Type B pancreatic cell (in vitro differentiated cells): Measurements from ENCODE around the gene TNFAIP1. TPM values are rescaled to one million over a fixed set of nuclear protein-coding genes. Genes with fewer than 3 reads are reported as not detected.

Experiments
- DNase-seq: peaks from one replicate; pipeline ENCODE4 v3.0.0; 2021; ENCODE audit warnings: mixed read lengths; ENCODE audit not compliant: unreplicated experiment; ENCODE audit errors: extremely low spot score
- H3K27ac Mint-ChIP-seq: 2 replicates; pipeline ENCODE4 v1.8.0; 2021; ENCODE audit warnings: mild to moderate bottlenecking, mixed read lengths
- H3K27me3 Mint-ChIP-seq: 2 replicates; pipeline ENCODE4 v1.8.0; 2021; ENCODE audit warnings: mixed read lengths
- H3K36me3 Mint-ChIP-seq: 2 replicates; pipeline ENCODE4 v1.8.0; 2021; ENCODE audit warnings: mixed read lengths
- H3K4me1 Mint-ChIP-seq: one replicate; pipeline ENCODE4 v1.8.0; 2021; ENCODE audit warnings: mixed read lengths; ENCODE audit not compliant: unreplicated experiment
- H3K4me3 Mint-ChIP-seq: 2 replicates; pipeline ENCODE4 v1.8.0; 2021; ENCODE audit warnings: mild to moderate bottlenecking, mixed read lengths
- H3K9me3 Mint-ChIP-seq: 2 replicates; pipeline ENCODE4 v1.8.0; 2021; ENCODE audit warnings: mixed read lengths
- CTCF ChIP-seq: fragments of 200-600 bp; sonication (generic); conservative IDR thresholded peaks from 2 replicates; pipeline ENCODE4 v1.5.0; 2021; ENCODE audit warnings: antibody characterized with exemption, mild to moderate bottlenecking
- total RNA-seq: library from RNA; stranded (reverse); gene quantifications from 2 replicates; pipeline ENCODE4 v1.2.1, GENCODE V29; 2021; ENCODE audit warnings: low replicate concordance

Gene TNFAIP1
- total RNA-seq, 1 donor from 2014 or later: 37.8 TPM

DNA sequence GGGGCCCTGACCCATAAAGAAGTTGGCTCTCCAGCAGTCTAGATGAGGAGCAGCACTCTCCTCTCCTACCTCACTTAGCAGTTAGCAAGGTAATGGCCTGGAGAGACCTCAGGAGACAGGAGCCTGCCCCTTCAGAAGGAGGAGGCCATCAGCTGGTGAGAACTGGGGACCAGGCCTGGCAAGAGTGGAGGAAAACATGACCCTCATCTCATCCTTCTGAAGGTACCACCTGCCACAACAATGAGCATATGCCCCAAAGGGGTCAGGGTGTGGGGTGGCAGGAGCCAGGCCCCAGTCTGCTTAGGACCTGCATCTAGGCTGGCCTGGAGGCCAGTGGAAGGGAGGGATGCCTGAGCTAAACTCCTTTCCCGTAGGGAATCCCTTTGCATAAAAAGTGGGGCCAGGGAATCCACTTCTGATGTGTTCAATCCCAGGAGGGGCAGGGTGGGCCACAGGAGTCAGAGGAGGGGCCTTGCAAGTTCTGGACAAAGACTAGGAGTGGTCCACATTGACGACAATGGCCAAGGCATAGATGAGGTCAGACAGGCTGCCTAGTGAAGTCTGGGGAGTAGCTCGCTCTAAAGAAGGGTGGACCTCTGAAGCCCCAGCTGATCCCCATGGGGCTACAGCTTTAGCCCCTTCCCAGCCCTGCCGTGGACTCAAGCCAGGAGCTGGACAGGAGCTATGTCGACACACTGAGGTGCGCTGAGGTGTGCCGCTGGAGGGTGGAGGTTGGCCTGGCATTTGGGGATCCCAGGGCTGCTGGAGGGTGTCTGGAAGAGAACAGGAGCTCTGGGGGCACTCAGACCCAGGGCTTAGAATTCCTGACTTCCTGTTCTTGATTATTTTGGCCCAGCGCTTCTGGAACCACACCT lies 28.5 kb downstream of the TNFAIP1 start:
- no peaks in the 10 kb centered on the region for H3K27me3 Mint-ChIP-seq
- no peak for DNase-seq
- no peak overlapping the region for H3K4me3 Mint-ChIP-seq
- H3K9me3 Mint-ChIP-seq: no peaks in the 10 kb centered on the region
- H3K4me1 Mint-ChIP-seq: no peaks in the 10 kb centered on the region
- H3K27ac Mint-ChIP-seq: no peak overlapping the region
- peaks cover 5% of the 10 kb centered on the region for H3K36me3 Mint-ChIP-seq
- TF ChIP-seq CTCF: no peak

DNA sequence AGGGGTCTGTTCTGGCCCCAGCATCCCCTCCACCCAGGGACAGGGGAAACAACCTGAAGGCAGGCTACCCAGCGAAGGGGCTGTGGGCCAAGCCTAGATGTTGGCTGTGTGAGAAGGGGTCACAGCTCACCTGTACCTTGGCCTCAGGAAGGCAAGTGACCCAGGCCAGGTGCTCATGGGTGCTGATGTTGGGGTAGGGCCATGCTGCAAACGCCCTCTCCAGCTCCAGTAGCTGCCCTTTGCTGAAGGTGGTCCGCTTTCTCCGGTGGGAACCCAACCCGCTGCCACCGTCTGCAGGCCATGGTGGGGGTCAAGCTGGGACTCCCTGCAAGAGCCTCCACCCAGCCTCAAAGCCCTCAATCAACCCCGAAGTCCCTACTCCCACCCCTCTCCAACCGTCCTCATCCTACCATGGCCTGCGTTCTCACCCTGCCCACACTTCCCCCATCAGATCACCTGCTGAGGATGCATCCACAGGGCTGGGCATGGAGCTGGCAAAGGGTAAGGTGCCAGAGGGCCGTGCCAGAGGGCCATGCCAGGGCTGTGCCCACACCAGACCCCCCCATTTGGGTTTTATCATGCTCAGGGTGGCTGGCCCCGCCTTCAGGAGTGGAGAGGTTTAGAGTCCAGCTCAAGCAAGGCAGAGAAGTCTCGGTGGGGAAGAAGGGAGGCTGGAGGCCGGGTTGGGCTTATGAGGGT lies 29.3 kb downstream of the TNFAIP1 start, which contains the start of gene SEBOX:
Gene SEBOX, minus strand, starts transcription at position 535 of the 699 bp plus-strand sequence. Its CDS starts 48 bp downstream, at position 487.
- H3K27ac Mint-ChIP-seq: no peak within 1 kb of the TSS
- H3K27me3 Mint-ChIP-seq: no peaks in the 10 kb centered on the region
- no peak for DNase-seq
- no peak within 1 kb of the TSS for H3K4me3 Mint-ChIP-seq
- peaks cover 5% of the 10 kb centered on the region for H3K36me3 Mint-ChIP-seq
- TF ChIP-seq CTCF: no peak
- H3K9me3 Mint-ChIP-seq: no peaks in the 10 kb centered on the region
- H3K4me1 Mint-ChIP-seq: peaks cover 2% of the 10 kb centered on the region

- Mint-ChIP-seq H3K9me3 (no peaks in the 10 kb centered on the region), H3K4me3 (no peak overlapping the region), H3K27ac (no peak overlapping the region), H3K36me3 (peaks cover 2% of the 10 kb centered on the region), H3K27me3 (no peaks in the 10 kb centered on the region), H3K4me1 (peaks cover 9% of the 10 kb centered on the region)
- no peak for TF ChIP-seq CTCF
- no peak for DNase-seq
Measured at GRCh38 chr17:28365487-28365886, 29.9 kb downstream of the TNFAIP1 start.

DNA sequence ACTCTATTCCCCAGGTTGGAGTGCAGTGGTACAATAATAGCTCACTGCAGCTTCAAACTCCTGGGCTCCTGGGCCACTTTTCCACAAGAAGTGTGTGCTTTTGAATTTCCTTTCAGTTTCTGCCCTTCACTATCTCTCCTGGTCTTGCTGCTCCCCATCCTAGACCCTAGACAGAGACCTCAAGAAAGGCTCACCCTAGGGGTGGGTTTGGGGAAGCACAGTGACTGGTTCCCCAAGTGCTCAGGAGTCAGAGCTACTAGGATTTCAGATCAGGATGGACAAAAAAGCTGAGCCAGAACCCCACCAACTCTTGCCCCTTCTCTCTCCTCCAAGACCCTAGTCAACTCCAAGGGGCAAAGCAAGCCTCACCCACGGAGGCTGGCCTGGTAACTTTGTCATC lies 31.0 kb downstream of the TNFAIP1 start:
- H3K27me3 Mint-ChIP-seq: peaks cover 4% of the 10 kb centered on the region
- H3K4me3 Mint-ChIP-seq: no peak overlapping the region
- no peaks in the 10 kb centered on the region for H3K9me3 Mint-ChIP-seq
- DNase-seq: no peak
- TF ChIP-seq CTCF: peak; percentile 14
- H3K27ac Mint-ChIP-seq: no peak overlapping the region
- no peaks in the 10 kb centered on the region for H3K36me3 Mint-ChIP-seq
- peaks cover 17% of the 10 kb centered on the region for H3K4me1 Mint-ChIP-seq

DNA sequence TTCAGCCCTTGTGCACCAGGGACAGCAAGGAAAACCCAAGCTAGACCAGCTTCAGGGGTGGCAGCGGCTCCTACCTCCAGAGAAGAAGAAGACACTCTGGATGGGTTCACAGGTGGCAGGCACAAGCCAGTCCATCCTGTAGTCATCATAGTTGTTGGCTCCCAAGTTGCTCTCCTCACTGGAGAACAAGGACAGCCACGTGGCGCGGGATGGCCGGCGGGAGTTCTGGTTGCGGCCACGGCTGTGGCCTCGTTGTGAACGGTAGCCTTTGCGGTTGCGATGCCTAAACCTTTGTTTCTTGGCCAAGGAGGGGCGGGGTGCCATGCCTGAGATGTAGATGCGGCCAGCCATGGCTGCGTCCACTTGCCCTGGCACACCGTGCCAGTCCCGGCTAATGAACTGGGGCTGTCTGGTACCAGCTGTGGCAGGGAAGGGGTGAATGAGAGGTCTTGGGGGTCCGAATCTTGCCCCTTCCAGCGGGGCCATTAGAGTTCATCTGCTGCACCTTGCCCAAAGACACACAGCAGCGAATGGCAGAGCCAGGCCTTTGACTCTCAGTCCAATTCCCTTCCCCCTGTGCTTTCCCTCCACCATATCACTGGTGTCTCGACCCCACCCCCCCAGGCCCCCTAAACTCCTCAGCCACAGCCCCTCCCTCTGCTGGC lies 32.2 kb downstream of the TNFAIP1 start:
- no peak for DNase-seq
- H3K9me3 Mint-ChIP-seq: no peaks in the 10 kb centered on the region
- no peaks in the 10 kb centered on the region for H3K36me3 Mint-ChIP-seq
- no peak overlapping the region for H3K27ac Mint-ChIP-seq
- H3K4me3 Mint-ChIP-seq: no peak overlapping the region
- peaks cover 19% of the 10 kb centered on the region for H3K4me1 Mint-ChIP-seq
- TF ChIP-seq CTCF: no peak
- H3K27me3 Mint-ChIP-seq: peaks cover 4% of the 10 kb centered on the region
